DND-41 (cell line): Measurements from ENCODE around the gene UBL5.
A peak's percentile ranks its signal among the peaks of the same experiment; 100 is the strongest.
"Not testable (repeated sequence)": the region's sequence is repeated elsewhere in the genome, so short reads cannot be mapped to it uniquely, and the experiment has no call there.

ENCODE experiments used
- ATAC-seq: fragments of 200-7000 bp; cut with Tn5 transposase; 3 replicates; pipeline ENCODE4 v1.9.1; 2021; ENCODE audit warnings: low read depth; ENCODE audit not compliant: insufficient read depth
- DNase-seq: peaks from one replicate; pipeline ENCODE4 v3.0.0-alpha.2; 2020
- H2AFZ ChIP-seq: 2 replicates; pipeline ENCODE4 v1.6.0; 2012; ENCODE audit warnings: low read depth, low read length
- H3K27ac ChIP-seq: 2 replicates; pipeline ENCODE4 v1.5.1; 2012; ENCODE audit warnings: low read length, inconsistent platforms
- H3K27me3 ChIP-seq: fragments of 200-600 bp; sonication (generic); 2 replicates; pipeline ENCODE4 v1.6.0; 2012; ENCODE audit warnings: low read length, mild to moderate bottlenecking, inconsistent platforms; ENCODE audit not compliant: insufficient read depth, poor library complexity
- H3K36me3 ChIP-seq: 2 replicates; pipeline ENCODE4 v1.5.1; 2012; ENCODE audit warnings: low read length, inconsistent platforms; ENCODE audit not compliant: insufficient read depth
- H3K4me1 ChIP-seq: 2 replicates; pipeline ENCODE4 v1.5.1; 2012; ENCODE audit warnings: mild to moderate bottlenecking, low read length; ENCODE audit not compliant: insufficient read depth
- H3K4me2 ChIP-seq: 2 replicates; pipeline ENCODE4 v1.6.0; 2012; ENCODE audit warnings: mild to moderate bottlenecking, moderate library complexity, low read length, inconsistent platforms; ENCODE audit not compliant: insufficient read depth
- H3K4me3 ChIP-seq, 2 experiments: fragments of 200-600 bp in 1 of 2; shearing (Covaris generic) in 1 of 2; 2 replicates each; pipeline ENCODE4 v1.5.1; 2012 to 2016; ENCODE audit warnings: inconsistent platforms in 2 of 2, low read length in 2 of 2, mild to moderate bottlenecking in 2 of 2, low read depth in 1 of 2, moderate library complexity in 1 of 2
- H3K79me2 ChIP-seq: 2 replicates; pipeline ENCODE4 v1.6.0; 2012; ENCODE audit warnings: low read length, inconsistent platforms; ENCODE audit not compliant: insufficient read depth
- H3K9ac ChIP-seq: 2 replicates; pipeline ENCODE4 v1.6.0; 2012; ENCODE audit warnings: low read depth, mild to moderate bottlenecking, inconsistent platforms, low read length, moderate library complexity
- H3K9me3 ChIP-seq: 2 replicates; pipeline ENCODE4 v1.5.1; 2012; ENCODE audit warnings: low read length, moderate library complexity, mild to moderate bottlenecking, inconsistent platforms; ENCODE audit not compliant: insufficient read depth, severe bottlenecking
- H4K20me1 ChIP-seq: 2 replicates; pipeline ENCODE4 v1.6.0; 2012; ENCODE audit warnings: low read length; ENCODE audit not compliant: insufficient read depth
- CTCF ChIP-seq: IDR thresholded peaks from 2 replicates; pipeline ENCODE4 v1.5.1; 2012; ENCODE audit warnings: borderline replicate concordance, low read length, moderate library complexity, mild to moderate bottlenecking; ENCODE audit not compliant: poor library complexity, severe bottlenecking; ENCODE audit errors: extremely low read depth
- EZH2 ChIP-seq: IDR thresholded peaks from 3 replicates; pipeline ENCODE4 v1.6.1; 2012; ENCODE audit warnings: borderline replicate concordance, low read depth, mild to moderate bottlenecking, moderate library complexity, low read length, inconsistent platforms; ENCODE audit not compliant: severe bottlenecking

The UBL5 gene

GRCh38 chr19:9839415-9839814 lies 11.7 kb downstream of the UBL5 start:
- Histone ChIP-seq H3K36me3 (peaks cover 73% of the 10 kb centered on the region), H4K20me1 (peaks cover 53% of the 10 kb centered on the region), H3K9ac (no peak overlapping the region), H3K27me3 (no peaks in the 10 kb centered on the region), H2AFZ (no peak overlapping the region), H3K79me2 (peaks cover 84% of the 10 kb centered on the region), H3K27ac (no peak overlapping the region), H3K4me3 (no peak overlapping the region), H3K9me3 (no peaks in the 10 kb centered on the region), H3K4me1 (peaks cover 23% of the 10 kb centered on the region), H3K4me2 (no peak overlapping the region)
- DNase-seq: no peak
- no peak for TF ChIP-seq EZH2
- no peak for TF ChIP-seq CTCF
- no peak for ATAC-seq

- no peak for DNase-seq
- H3K36me3 ChIP-seq: peaks cover 99% of the 10 kb centered on the region
- no peak overlapping the region for H2AFZ ChIP-seq
- H3K4me3 ChIP-seq: no peak overlapping the region
- H3K4me1 ChIP-seq: peaks cover 2% of the 10 kb centered on the region; the same call in 1 of the 2 replicates
- no peak overlapping the region for H3K9ac ChIP-seq
- no peak for ATAC-seq
- H3K4me2 ChIP-seq: no peak overlapping the region
- H3K79me2 ChIP-seq: peaks cover 78% of the 10 kb centered on the region
- TF ChIP-seq CTCF (no peak), EZH2 (no peak)
- H3K27ac ChIP-seq: no peak overlapping the region
- peaks cover 69% of the 10 kb centered on the region for H4K20me1 ChIP-seq
- no peaks in the 10 kb centered on the region for H3K9me3 ChIP-seq
- H3K27me3 ChIP-seq: no peaks in the 10 kb centered on the region
Observed at GRCh38 chr19:9842834-9843625, 15.3 kb downstream of the UBL5 start.

DNA sequence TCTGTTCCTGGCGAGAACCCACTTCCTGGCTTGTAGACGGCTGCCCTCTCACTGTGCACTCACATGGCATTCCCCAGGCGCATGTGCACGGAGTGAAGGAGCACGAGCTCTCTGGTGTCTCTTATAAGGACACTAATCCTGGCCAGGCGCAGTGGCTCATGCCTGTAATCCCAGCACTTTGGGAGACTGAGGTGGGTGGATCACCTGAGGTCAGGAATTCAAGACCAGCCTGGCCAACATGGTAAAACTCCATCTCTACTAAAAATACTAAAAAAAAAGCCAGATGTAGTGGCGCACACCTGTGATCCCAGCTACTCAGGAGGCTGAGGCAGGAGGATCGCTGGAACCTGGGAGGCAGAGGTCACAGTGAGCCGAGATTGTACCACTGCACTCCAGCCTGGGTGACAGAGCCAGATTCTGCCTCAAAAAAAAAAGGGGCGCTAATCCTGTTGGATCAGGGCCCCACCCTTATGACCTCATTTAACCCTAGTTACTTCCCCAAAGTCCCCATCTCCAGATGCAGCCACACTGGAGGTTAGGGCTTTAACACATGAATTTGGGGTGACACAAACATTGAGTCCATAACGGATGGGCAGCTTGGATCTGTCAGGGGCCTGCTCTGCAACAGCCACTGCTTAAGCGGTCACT lies 16.0 kb downstream of the UBL5 start:
- ATAC-seq, H3K9me3 ChIP-seq, H3K4me3 ChIP-seq, H3K9ac ChIP-seq, H3K4me1 ChIP-seq, DNase-seq, H3K4me2 ChIP-seq, H3K27ac ChIP-seq, H2AFZ ChIP-seq, H3K27me3 ChIP-seq: not testable (repeated sequence)
- Histone ChIP-seq H4K20me1 (peaks cover 68% of the 10 kb centered on the region), H3K36me3 (peaks cover 99% of the 10 kb centered on the region), H3K79me2 (peaks cover 71% of the 10 kb centered on the region)

DNA sequence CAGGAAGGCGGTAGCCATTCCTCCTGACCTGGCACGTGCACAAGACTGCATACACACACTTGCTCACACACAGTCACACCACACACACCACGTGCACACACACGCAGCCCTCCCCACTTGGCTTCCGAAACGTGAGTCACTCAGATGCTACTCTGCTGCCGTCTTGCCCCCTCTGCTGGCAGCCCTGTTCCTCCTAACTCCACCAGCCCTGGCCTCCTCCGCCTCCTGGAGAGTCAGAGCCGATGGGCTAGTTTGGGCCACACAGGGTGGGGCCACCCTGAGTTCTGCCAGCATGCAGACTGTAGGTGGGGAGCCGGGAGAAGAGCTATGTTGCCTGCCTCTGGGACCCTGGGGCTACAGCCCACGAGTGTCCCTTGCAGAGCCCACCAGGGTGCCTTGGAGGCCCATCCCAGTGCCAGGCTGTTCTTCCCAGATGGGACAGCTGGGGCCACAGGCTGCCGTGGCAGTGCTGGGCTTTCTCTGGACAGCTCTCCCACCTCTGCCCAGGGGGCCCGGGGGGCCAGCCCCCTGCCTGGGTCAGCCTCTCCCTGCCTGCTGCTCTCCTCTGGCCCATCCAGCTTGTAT lies 19.5 kb downstream of the UBL5 start:
- Histone ChIP-seq H3K27ac (no peak overlapping the region), H3K9ac (no peak overlapping the region), H3K27me3 (no peaks in the 10 kb centered on the region), H3K4me1 (no peaks in the 10 kb centered on the region), H3K9me3 (no peaks in the 10 kb centered on the region), H4K20me1 (peaks cover 72% of the 10 kb centered on the region), H3K79me2 (peaks cover 42% of the 10 kb centered on the region), H3K36me3 (peaks cover 90% of the 10 kb centered on the region), H3K4me3 (no peak overlapping the region), H3K4me2 (no peak overlapping the region), H2AFZ (no peak overlapping the region)
- DNase-seq (peak; percentile 25), ATAC-seq (peak; percentile 59)
- TF ChIP-seq CTCF (peak; percentile 59), EZH2 (no peak)
